GM10266 (cell line): ENCODE measurements around the gene HLA-E.
"Not testable (repeated sequence)": the region's sequence is repeated elsewhere in the genome, so short reads cannot be mapped to it uniquely, and the experiment has no call there.

Experiments
- DNase-seq: peaks from one replicate; pipeline ENCODE4 v3.0.0; 2012; ENCODE audit errors: extremely low spot score
- TF ChIP-seq, protein P1 (sequence below): IDR thresholded peaks from 2 replicates; pipeline ENCODE4 v1.5.1; 2012; ENCODE audit warnings: mild to moderate bottlenecking, low read depth; ENCODE audit not compliant: control insufficient read depth, insufficient read depth; ENCODE audit errors: missing control alignments

HLA-E gene

DNA sequence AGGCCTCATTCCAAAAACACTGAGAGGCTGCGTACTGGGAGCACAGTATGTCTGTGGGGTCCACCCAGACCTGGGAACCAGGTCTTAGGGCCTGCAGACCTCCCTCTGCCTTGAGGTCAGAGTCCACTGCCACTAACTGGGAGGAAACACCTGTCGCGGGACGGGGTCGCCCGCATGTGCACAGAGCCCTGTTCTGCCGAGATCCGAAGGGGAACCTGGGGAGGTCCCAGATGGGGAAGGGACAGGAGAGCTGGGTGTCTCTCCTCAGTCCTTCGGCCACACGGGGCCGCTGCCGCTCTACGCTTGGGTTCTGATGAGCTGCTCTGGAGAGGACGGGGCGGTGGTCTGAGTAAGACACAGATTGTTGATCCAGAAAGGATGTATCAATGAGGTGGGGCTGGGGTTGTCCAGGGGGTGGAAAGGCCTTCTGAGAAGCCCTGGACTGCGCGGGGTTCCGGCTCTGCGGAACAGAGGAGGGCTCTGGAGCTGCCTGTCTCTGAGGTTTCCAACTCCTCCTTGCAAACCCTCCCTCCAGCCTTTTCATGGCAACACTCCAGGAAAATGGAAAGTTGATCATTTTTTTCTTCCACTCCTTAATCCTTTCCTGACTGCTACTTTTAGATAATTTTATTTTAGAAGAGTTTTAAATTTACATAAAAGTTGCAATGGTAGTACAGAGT is 7.2 kb upstream of the HLA-E start:
- TF ChIP-seq, protein P1, sequence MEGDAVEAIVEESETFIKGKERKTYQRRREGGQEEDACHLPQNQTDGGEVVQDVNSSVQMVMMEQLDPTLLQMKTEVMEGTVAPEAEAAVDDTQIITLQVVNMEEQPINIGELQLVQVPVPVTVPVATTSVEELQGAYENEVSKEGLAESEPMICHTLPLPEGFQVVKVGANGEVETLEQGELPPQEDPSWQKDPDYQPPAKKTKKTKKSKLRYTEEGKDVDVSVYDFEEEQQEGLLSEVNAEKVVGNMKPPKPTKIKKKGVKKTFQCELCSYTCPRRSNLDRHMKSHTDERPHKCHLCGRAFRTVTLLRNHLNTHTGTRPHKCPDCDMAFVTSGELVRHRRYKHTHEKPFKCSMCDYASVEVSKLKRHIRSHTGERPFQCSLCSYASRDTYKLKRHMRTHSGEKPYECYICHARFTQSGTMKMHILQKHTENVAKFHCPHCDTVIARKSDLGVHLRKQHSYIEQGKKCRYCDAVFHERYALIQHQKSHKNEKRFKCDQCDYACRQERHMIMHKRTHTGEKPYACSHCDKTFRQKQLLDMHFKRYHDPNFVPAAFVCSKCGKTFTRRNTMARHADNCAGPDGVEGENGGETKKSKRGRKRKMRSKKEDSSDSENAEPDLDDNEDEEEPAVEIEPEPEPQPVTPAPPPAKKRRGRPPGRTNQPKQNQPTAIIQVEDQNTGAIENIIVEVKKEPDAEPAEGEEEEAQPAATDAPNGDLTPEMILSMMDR, result peak; percentile 94
- peak; percentile 84 for DNase-seq

DNA sequence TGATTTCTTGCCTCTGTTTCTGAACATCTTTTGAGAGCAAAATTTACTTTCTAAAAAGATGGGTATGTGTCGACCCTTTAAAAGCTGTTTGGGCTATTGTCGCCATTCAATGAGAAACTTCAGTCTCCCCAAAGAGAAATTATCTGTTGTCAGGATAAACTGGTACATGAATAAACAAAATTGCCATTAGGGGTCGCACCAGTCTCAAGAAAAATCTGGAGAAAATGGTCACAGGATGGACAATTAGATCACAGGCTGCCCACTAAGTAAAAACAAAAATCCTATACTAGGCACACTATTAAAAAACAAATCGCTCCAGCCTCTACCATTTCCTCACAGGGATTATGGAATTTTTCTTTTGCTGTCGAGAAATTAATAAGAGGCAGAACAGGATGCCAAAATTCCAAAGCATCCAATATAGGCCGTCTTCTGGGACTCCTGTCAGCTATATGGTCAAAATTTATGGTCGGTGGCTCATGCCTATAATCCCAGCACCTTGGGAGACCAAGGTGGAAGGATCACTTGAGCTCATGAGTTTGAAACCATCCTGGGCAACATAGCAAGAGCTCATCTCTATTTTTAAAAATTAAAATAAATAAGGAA is 5.5 kb upstream of the HLA-E start:
- TF ChIP-seq, protein P1, result peak; percentile 72
- DNase-seq, result no peak

DNA sequence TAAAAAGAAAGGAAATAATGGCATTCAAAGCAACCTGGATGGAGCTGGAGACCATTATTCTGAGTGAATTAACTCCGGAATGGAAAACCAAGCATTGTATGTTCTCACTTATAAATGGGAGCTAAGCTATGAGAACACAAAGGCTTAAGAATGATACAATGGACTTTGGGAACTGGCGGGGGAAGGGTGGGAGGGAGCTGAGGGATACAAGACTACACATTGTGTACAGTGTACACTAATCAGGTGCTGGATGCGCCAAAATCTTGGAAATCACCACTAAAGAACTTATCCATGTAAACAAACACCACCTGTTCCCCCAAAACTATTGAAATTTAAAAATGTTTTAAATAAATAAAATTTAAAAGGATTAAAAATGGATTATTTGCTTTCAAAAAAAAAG is 4.1 kb upstream of the HLA-E start:
- TF ChIP-seq, protein P1, result no peak
- DNase-seq, result no peak

DNA sequence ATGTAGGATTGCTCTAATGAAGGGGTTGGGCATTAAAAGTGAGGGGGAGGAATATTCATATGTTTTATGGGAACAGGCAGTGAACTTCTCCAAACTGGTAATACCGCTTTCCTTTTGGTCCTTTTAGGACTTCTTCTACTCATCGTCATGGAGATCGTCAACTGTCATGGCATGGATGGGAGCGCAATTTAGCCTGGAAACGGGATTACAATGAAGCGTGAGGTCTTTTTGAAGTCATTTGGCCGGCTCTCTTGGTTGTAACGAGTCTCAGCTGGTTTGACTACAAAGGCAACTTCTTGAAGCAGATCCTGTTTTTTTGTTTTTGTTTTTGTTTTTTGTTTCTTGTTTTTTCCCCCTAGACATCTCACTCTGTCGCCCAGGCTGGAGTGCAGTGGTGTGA is 1.4 kb upstream of the HLA-E start:
- DNase-seq, result no peak
- TF ChIP-seq, protein P1, result no peak

DNA sequence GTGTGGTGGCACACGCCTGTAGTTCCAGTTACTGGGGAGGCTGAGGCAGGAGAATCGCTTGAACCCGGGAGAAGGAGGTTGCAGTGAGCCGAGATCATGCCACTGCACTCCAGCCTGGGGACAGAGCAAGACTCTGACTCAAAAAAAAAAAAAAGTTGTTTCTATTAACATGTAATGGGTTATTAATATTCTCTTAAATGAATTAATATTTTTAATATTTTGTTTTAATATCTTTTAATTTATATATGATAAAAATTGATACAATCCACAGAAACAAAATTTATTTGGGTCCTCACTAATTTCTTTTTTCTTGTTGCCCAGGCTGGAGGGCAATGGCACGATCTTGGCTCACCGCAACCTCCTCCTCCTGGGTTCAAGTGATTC is 620 bp upstream of the HLA-E start:
- DNase-seq, result not testable (repeated sequence)

GRCh38 chr6:30490026-30490876 is 942 bp downstream of the HLA-E start:
- TF ChIP-seq, protein P1, result no peak

GRCh38 chr6:30491291-30491953 is 2.1 kb downstream of the HLA-E start:
- not testable (repeated sequence) for DNase-seq

More at GRCh38 chr6:30490026-30490876, 942 bp downstream of the HLA-E start:
- DNase-seq, result peak; percentile 82
